SKM-1 treated with dmso at 0.1 percent for 144 hours (cell line): Measurements from ENCODE around the gene ICAM4.
"Not testable (repeated sequence)": the region's sequence is repeated elsewhere in the genome, so short reads cannot be mapped to it uniquely, and the experiment has no call there.

ENCODE experiments used
- DNase-seq: peaks from one replicate; lab custom pipeline; 2025; ENCODE audit not compliant: unreplicated experiment; lab: John Stamatoyannopoulos, UW

Gene ICAM4

DNA sequence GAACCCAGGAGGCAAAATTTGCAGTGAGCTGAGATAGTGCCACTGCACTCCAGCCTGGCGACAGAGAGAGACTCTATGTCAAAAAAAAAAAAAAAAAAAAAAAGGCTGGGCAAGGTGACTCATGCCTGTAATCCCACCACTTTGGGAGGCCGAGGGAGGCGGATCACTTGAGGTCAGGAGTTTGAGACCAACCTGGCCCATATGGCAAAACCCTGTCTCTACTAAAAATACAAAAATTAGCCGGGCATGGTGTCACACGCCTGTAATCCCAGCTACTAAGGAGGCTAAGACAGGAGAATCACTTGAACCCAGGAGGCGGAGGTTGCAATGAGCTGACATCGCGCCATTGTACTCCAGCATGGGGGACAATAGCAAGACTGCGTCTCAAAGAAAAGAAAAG is 50.0 kb downstream of the ICAM4 start:
- not testable (repeated sequence) for DNase-seq
